ENCODE data around the gene TPMT.

GRCh38 chr6:18138906-18139305, 16.0 kb downstream of the TPMT start:
- TF ChIP-seq POLR2A (IDR thresholded peaks at IDR 0.05; ENCODE audit: low read length), result no peak
- TF ChIP-seq GATA1 (IDR thresholded peaks at IDR 0.05; ENCODE audit: low read depth, low read length), result no peak

Data from erythroblast (primary cell).